A549 (cell line): ENCODE measurements around the gene TMED5.

Experiments used
- CEBPB ChIP-seq, 2 experiments: fragments of >200 bp in 1 of 2; sonication (Bioruptor Twin) in 1 of 2; formaldehyde crosslinking in 1 of 2; IDR thresholded peaks; 2 replicates each; pipeline ENCODE4 v1.6.1; 2012 to 2016
- FOSL2 ChIP-seq, 2 experiments: fragments of 450-650 bp in 1 of 2; fragments of >200 bp in 1 of 2; sonication (Bioruptor Twin) in 1 of 2; formaldehyde crosslinking; IDR thresholded peaks; 2 replicates each; pipeline versions ENCODE4 v1.5.0 to v1.6.1; 2016 to 2020; ENCODE audit warnings: mild to moderate bottlenecking in 1 of 2, moderate library complexity in 1 of 2
- HDAC2 ChIP-seq: fragments of 200-600 bp; sonication (generic); IDR thresholded peaks from 2 replicates; pipeline ENCODE4 v1.6.1; 2016
- MAFK ChIP-seq: fragments of 450-650 bp; IDR thresholded peaks from 2 replicates; pipeline ENCODE4 v1.6.1; 2014; ENCODE audit not compliant: partially characterized antibody
- POLR2A ChIP-seq: IDR thresholded peaks from 2 replicates; pipeline ENCODE4 v1.6.1; 2012; ENCODE audit warnings: mild to moderate bottlenecking, low read length
- POLR2AphosphoS2 ChIP-seq: conservative IDR thresholded peaks from 2 replicates; pipeline ENCODE4 v1.6.1; 2012; ENCODE audit warnings: low read length, improper control_type of control experiment, inconsistent platforms
- ZFP36 ChIP-seq: fragments of 450-650 bp; IDR thresholded peaks from 2 replicates; pipeline ENCODE4 v1.6.1; 2014; ENCODE audit warnings: borderline replicate concordance; ENCODE audit not compliant: partially characterized antibody
- TF ChIP-seq, protein P1 (sequence below): fragments of >200 bp; sonication (Bioruptor Twin); formaldehyde crosslinking; IDR thresholded peaks from 3 replicates; pipeline ENCODE4 v1.5.1; 2016
- TF ChIP-seq, protein P2 (sequence below): fragments of 450-650 bp; IDR thresholded peaks from 2 replicates; pipeline ENCODE4 v1.6.1; 2014; ENCODE audit warnings: antibody characterized with exemption
- TF ChIP-seq, protein P3 (sequence below): fragments of 200-600 bp; sonication (generic); IDR thresholded peaks from 2 replicates; pipeline ENCODE4 v1.6.1; 2016; ENCODE audit warnings: antibody characterized with exemption, mild to moderate bottlenecking, moderate library complexity

DNA sequence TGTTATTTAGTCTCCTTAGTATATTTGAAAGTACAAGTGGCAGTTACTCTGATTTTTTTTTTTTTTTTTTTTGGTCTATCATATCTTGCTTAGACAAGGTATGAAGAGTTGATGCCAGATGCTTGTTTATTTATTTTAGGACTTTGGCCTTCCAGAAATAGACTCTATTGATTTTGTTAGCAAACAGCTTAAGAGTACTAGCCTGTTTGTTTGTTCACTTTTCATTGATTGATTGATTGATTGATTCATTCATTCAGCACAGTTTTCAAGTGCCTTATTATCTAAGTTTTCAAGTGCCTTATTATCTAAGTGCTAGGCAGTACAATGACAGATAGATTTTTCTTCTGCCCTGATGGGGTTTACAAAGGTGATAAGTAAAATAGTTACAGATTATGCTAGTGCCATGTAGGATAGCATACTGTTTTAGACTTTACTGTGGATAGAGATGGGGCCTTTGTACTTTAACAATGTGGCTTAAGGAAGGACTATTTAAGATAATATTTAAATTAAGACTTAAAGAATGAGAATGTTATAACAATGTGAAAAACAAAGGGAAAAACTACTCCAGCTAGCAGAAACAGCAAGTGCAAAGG is 50.6 kb downstream of the TMED5 start:
- TF ChIP-seq POLR2A (no peak), HDAC2 (no peak), FOSL2 (IDR thresholded peaks at IDR 0.05) (no peak), FOSL2 (CRISPR knock-in tag; IDR thresholded peaks at IDR 0.05) (no peak), POLR2AphosphoS2 (no peak), CEBPB (IDR thresholded peaks at IDR 0.05) (no peak), ZFP36 (no peak), MAFK (no peak)
- TF ChIP-seq, protein P1, sequence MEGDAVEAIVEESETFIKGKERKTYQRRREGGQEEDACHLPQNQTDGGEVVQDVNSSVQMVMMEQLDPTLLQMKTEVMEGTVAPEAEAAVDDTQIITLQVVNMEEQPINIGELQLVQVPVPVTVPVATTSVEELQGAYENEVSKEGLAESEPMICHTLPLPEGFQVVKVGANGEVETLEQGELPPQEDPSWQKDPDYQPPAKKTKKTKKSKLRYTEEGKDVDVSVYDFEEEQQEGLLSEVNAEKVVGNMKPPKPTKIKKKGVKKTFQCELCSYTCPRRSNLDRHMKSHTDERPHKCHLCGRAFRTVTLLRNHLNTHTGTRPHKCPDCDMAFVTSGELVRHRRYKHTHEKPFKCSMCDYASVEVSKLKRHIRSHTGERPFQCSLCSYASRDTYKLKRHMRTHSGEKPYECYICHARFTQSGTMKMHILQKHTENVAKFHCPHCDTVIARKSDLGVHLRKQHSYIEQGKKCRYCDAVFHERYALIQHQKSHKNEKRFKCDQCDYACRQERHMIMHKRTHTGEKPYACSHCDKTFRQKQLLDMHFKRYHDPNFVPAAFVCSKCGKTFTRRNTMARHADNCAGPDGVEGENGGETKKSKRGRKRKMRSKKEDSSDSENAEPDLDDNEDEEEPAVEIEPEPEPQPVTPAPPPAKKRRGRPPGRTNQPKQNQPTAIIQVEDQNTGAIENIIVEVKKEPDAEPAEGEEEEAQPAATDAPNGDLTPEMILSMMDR: no peak
- TF ChIP-seq, protein P2, sequence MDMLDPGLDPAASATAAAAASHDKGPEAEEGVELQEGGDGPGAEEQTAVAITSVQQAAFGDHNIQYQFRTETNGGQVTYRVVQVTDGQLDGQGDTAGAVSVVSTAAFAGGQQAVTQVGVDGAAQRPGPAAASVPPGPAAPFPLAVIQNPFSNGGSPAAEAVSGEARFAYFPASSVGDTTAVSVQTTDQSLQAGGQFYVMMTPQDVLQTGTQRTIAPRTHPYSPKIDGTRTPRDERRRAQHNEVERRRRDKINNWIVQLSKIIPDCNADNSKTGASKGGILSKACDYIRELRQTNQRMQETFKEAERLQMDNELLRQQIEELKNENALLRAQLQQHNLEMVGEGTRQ: no peak
- TF ChIP-seq, protein P3, sequence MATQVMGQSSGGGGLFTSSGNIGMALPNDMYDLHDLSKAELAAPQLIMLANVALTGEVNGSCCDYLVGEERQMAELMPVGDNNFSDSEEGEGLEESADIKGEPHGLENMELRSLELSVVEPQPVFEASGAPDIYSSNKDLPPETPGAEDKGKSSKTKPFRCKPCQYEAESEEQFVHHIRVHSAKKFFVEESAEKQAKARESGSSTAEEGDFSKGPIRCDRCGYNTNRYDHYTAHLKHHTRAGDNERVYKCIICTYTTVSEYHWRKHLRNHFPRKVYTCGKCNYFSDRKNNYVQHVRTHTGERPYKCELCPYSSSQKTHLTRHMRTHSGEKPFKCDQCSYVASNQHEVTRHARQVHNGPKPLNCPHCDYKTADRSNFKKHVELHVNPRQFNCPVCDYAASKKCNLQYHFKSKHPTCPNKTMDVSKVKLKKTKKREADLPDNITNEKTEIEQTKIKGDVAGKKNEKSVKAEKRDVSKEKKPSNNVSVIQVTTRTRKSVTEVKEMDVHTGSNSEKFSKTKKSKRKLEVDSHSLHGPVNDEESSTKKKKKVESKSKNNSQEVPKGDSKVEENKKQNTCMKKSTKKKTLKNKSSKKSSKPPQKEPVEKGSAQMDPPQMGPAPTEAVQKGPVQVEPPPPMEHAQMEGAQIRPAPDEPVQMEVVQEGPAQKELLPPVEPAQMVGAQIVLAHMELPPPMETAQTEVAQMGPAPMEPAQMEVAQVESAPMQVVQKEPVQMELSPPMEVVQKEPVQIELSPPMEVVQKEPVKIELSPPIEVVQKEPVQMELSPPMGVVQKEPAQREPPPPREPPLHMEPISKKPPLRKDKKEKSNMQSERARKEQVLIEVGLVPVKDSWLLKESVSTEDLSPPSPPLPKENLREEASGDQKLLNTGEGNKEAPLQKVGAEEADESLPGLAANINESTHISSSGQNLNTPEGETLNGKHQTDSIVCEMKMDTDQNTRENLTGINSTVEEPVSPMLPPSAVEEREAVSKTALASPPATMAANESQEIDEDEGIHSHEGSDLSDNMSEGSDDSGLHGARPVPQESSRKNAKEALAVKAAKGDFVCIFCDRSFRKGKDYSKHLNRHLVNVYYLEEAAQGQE: no peak
